ENCODE data around the gene OSGIN1. TPM values are rescaled to one million over a fixed set of nuclear protein-coding genes. Genes with fewer than 3 reads are reported as not detected.

The OSGIN1 gene
- total RNA-seq, 1 donor from 2014 or later, result 4.0 TPM

- no peak for DNase-seq (ENCODE audit: extremely low spot score, unreplicated experiment)
- H3K27me3 Mint-ChIP-seq, result no peaks in the 10 kb centered on the region
- peaks cover 21% of the 10 kb centered on the region for H3K4me1 Mint-ChIP-seq (ENCODE audit: unreplicated experiment)
- H3K4me3 Mint-ChIP-seq, result no peak overlapping the region
- H3K36me3 Mint-ChIP-seq, result peaks cover 38% of the 10 kb centered on the region
- TF ChIP-seq CTCF (conservative IDR thresholded peaks at IDR 0.05), result no peak
- H3K9me3 Mint-ChIP-seq, result no peaks in the 10 kb centered on the region
- H3K27ac Mint-ChIP-seq, result no peak overlapping the region
These were observed 44.2 kb upstream of the OSGIN1 start for GRCh38 chr16:83908798-83909197.

GRCh38 chr16:83911290-83911689 lies 41.8 kb upstream of the OSGIN1 start:
- H3K36me3 Mint-ChIP-seq, result peaks cover 48% of the 10 kb centered on the region
- H3K9me3 Mint-ChIP-seq, result no peaks in the 10 kb centered on the region
- peak overlapping the region; percentile 63 for H3K27ac Mint-ChIP-seq
- TF ChIP-seq CTCF (conservative IDR thresholded peaks at IDR 0.05), result no peak
- no peak for DNase-seq (ENCODE audit: extremely low spot score, unreplicated experiment)
- H3K4me3 Mint-ChIP-seq, result no peak overlapping the region
- no peaks in the 10 kb centered on the region for H3K27me3 Mint-ChIP-seq
- peaks cover 18% of the 10 kb centered on the region for H3K4me1 Mint-ChIP-seq (ENCODE audit: unreplicated experiment)

DNA sequence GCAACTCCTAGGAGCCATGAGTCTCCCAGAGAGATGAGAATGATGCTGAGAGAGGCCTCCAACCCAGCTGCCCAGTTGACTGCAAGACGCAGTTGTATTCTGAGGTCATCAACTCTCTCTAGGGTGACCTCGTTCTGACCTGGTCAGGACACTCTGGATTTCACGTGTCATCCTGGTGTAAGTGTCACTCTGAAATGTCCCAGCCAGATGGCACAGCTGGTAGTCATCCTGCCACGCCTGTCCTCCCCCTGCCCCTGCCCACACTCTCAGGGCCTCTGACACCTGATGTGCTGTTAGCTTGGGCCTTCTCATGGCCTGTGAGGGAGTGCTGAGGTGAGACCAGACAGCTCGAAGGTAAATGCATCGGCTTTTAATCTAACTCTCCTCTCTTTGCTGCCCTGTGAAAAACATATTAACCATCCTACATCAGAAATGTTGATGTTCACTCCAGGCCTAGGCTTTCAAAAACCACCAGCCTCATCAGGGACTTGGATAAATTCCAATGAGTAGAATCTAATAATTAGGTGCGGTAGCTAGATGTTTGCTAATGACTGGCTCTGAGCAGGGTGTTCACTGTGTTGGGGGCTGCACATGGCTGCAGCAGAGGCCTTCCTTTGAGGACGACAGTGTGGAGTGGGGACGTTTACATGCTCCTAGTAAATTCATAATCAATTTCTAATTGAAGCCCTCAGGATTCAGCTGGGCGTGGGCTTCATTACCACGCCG lies 40.4 kb upstream of the OSGIN1 start:
- no peak for DNase-seq (ENCODE audit: extremely low spot score, unreplicated experiment)
- H3K4me3 Mint-ChIP-seq, result peak overlapping the region; percentile 15
- TF ChIP-seq CTCF (conservative IDR thresholded peaks at IDR 0.05), result no peak
- H3K27ac Mint-ChIP-seq, result peak overlapping the region; percentile 84
- H3K4me1 Mint-ChIP-seq (ENCODE audit: unreplicated experiment), result peaks cover 11% of the 10 kb centered on the region
- peaks cover 37% of the 10 kb centered on the region for H3K36me3 Mint-ChIP-seq
- H3K9me3 Mint-ChIP-seq, result no peaks in the 10 kb centered on the region
- H3K27me3 Mint-ChIP-seq, result no peaks in the 10 kb centered on the region

DNA sequence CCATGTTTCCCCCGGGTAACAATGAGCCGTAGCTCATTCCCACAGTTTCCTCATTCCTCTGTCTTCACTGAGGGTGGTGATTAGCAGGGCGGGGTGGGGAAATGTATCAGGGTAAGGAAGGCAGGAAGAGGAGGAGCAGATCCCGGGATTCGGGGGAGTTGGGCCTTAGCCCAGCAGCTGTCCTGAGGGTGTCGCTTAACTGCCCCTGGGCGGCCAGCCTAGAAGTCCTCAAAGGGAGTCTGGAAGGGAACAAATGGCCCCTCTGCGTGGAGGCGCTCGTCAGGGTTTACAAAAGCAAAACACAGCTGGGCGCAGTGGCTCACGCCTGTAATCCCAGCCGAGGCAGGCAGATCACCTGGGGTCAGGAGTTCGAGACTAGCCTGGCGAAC lies 39.8 kb upstream of the OSGIN1 start:
- Mint-ChIP-seq H3K27me3 (no peaks in the 10 kb centered on the region), H3K36me3 (peaks cover 40% of the 10 kb centered on the region), H3K4me3 (peak overlapping the region; percentile 15), H3K27ac (peak overlapping the region; percentile 84), H3K4me1 (ENCODE audit: unreplicated experiment) (peaks cover 11% of the 10 kb centered on the region), H3K9me3 (no peaks in the 10 kb centered on the region)
- no peak for DNase-seq (ENCODE audit: extremely low spot score, unreplicated experiment)
- TF ChIP-seq CTCF (conservative IDR thresholded peaks at IDR 0.05), result no peak

DNA sequence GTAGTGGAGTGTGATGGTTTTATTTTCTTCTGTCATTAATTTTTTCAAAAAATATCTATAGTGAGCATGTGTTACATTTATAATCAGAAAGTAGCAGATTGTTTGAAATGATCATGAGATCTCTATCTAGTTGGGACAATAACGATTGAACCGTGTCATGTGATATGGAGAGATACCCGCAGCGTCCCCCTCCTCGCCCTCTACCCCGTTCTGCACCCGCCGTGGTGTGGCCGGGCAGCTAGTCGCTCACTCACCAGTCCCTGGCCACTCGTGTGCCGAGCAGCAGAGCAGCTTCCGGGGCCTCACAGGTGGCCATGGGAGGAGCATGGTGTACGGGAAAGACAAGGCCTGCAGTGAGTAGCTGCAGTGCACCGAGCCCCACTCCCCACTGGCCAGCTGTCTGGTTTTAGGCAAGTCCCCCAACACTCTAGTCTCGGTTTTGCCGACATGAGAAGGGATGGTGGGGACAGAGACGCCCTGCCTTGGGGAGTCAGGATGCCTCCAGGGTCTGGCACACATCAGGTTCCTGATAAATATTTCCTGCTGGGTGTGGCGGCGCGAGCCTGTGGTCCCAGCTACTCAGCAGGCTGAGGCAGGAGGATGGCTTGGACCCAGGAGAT lies 38.8 kb upstream of the OSGIN1 start:
- H3K9me3 Mint-ChIP-seq, result no peaks in the 10 kb centered on the region
- no peak overlapping the region for H3K4me3 Mint-ChIP-seq
- no peak for TF ChIP-seq CTCF (conservative IDR thresholded peaks at IDR 0.05)
- H3K36me3 Mint-ChIP-seq, result peaks cover 42% of the 10 kb centered on the region
- H3K27ac Mint-ChIP-seq, result no peak overlapping the region
- DNase-seq (ENCODE audit: extremely low spot score, unreplicated experiment), result no peak
- peaks cover 7% of the 10 kb centered on the region for H3K4me1 Mint-ChIP-seq (ENCODE audit: unreplicated experiment)
- H3K27me3 Mint-ChIP-seq, result no peaks in the 10 kb centered on the region
